Bronchial epithelial cell (primary cell): ENCODE data around the gene CFAP45. TPM values are rescaled to one million over a fixed set of nuclear protein-coding genes. Genes with fewer than 3 reads are reported as not detected.

ENCODE experiments used
- DNase-seq: peaks from one replicate; pipeline ENCODE4 v3.0.0-alpha.2; 2010; ENCODE audit warnings: low read depth
- FAIRE-seq: peaks from 2 replicates; lab custom pipeline; 2011; peaks lifted over from hg19 to GRCh38; lab: Jason Lieb, UNC
- H3K27me3 ChIP-seq: 2 replicates; pipeline ENCODE4 v1.5.1; 2011; ENCODE audit warnings: low read length; ENCODE audit not compliant: control insufficient read depth, insufficient read depth
- H3K36me3 ChIP-seq: 2 replicates; pipeline ENCODE4 v1.5.1; 2011; ENCODE audit warnings: low read length; ENCODE audit not compliant: control insufficient read depth, insufficient read depth
- H3K4me3 ChIP-seq: 2 replicates; pipeline ENCODE4 v1.5.1; 2011; ENCODE audit warnings: mild to moderate bottlenecking, low read depth, low read length, control low read depth
- CTCF ChIP-seq: IDR thresholded peaks from 2 replicates; pipeline ENCODE4 v1.5.1; 2011; ENCODE audit warnings: mild to moderate bottlenecking, moderate library complexity, low read length, control low read depth, inconsistent platforms; ENCODE audit not compliant: insufficient read depth, severe bottlenecking
- total RNA-seq: library from RNA; depleted of rRNA; stranded (reverse); fragments of >200 nt; gene quantifications from 2 replicates; pipeline ENCODE4 v1.2.1, GENCODE V29; 2014

CFAP45 gene
- total RNA-seq, 1 donor from 2014 or later, result 0.53 TPM

GRCh38 chr1:159838715-159839114 is 61.2 kb downstream of the CFAP45 start:
- Histone ChIP-seq H3K27me3 (no peaks in the 10 kb centered on the region), H3K36me3 (no peaks in the 10 kb centered on the region), H3K4me3 (no peak overlapping the region)
- no peak for TF ChIP-seq CTCF
- no peak for FAIRE-seq
- no peak for DNase-seq

GRCh38 chr1:159835862-159836525 is 64.0 kb downstream of the CFAP45 start:
- Histone ChIP-seq H3K27me3 (no peaks in the 10 kb centered on the region), H3K36me3 (no peaks in the 10 kb centered on the region), H3K4me3 (no peak overlapping the region)
- no peak for TF ChIP-seq CTCF
- FAIRE-seq, result no peak
- DNase-seq, result no peak

GRCh38 chr1:159835356-159835755 is 64.6 kb downstream of the CFAP45 start:
- Histone ChIP-seq H3K36me3 (no peaks in the 10 kb centered on the region), H3K27me3 (no peaks in the 10 kb centered on the region), H3K4me3 (no peak overlapping the region)
- DNase-seq (no peak), FAIRE-seq (no peak)
- no peak for TF ChIP-seq CTCF

GRCh38 chr1:159832309-159832708 is 67.7 kb downstream of the CFAP45 start:
- FAIRE-seq, result no peak
- no peak for DNase-seq
- H3K4me3 ChIP-seq, result no peak overlapping the region

GRCh38 chr1:159831412-159832141 is 68.4 kb downstream of the CFAP45 start:
- no peak for TF ChIP-seq CTCF
- Histone ChIP-seq H3K36me3 (no peaks in the 10 kb centered on the region), H3K4me3 (no peak overlapping the region), H3K27me3 (no peaks in the 10 kb centered on the region)
- FAIRE-seq (no peak), DNase-seq (no peak)

More at GRCh38 chr1:159832309-159832708, 67.7 kb downstream of the CFAP45 start:
- TF ChIP-seq CTCF, result no peak
- Histone ChIP-seq H3K36me3 (no peaks in the 10 kb centered on the region), H3K27me3 (no peaks in the 10 kb centered on the region)
